ENCODE results near the gene GPC1.

GPC1 gene

GRCh38 chr2:240396623-240397541 lies 38.6 kb upstream of the GPC1 start:
- H3K27ac ChIP-seq (ENCODE audit: low read depth, low read length) = no peak overlapping the region
- no peak overlapping the region for H3K4me2 ChIP-seq (ENCODE audit: low read length)
- H2AK5ac ChIP-seq (ENCODE audit: low read length) = no peak overlapping the region
- H3K23ac ChIP-seq (ENCODE audit: low read length) = no peak overlapping the region
- no peak overlapping the region for H2BK12ac ChIP-seq (ENCODE audit: low read length)
- WGBS (ENCODE audit: extremely low coverage, insufficient coverage, insufficient read length) = no CpG with 5 or more reads among the region's 12 CpGs
- no peak overlapping the region for H3K9ac ChIP-seq (ENCODE audit: low read length)
- H4K91ac ChIP-seq (ENCODE audit: low read depth, low read length) = no peak overlapping the region
- H3K14ac ChIP-seq (ENCODE audit: low read length) = no peak overlapping the region
- H2AFZ ChIP-seq (ENCODE audit: insufficient read depth, low read length, poor library complexity) = no peak overlapping the region
- no peak overlapping the region for H4K12ac ChIP-seq (ENCODE audit: low read depth, low read length)
- peaks cover 14% of the 10 kb centered on the region for H3K9me3 ChIP-seq (ENCODE audit: insufficient read depth, low read depth, low read length)
- no peak for DNase-seq
- no peak overlapping the region for H2BK5ac ChIP-seq (ENCODE audit: low read depth, low read length, poor library complexity)
- no peaks in the 10 kb centered on the region for H3K79me2 ChIP-seq (ENCODE audit: control insufficient read depth, insufficient read depth, low read length, poor library complexity)
- H3K18ac ChIP-seq (ENCODE audit: low read length) = no peak overlapping the region
- no peak overlapping the region for H2BK120ac ChIP-seq (ENCODE audit: insufficient read depth, low read length, poor library complexity)
- peaks cover 5% of the 10 kb centered on the region for H3K79me1 ChIP-seq (ENCODE audit: low read length)
- H3K4me3 ChIP-seq (ENCODE audit: low read depth, low read length) = no peak overlapping the region
- no peak overlapping the region for H3K4ac ChIP-seq (ENCODE audit: low read depth, low read length)
- H3K36me3 ChIP-seq (ENCODE audit: control insufficient read depth in 1 of 2, insufficient read depth in 2 of 2, low read length in 2 of 2) = no peaks in the 10 kb centered on the region
- no peak overlapping the region for H4K8ac ChIP-seq (ENCODE audit: low read depth, low read length)
- no peaks in the 10 kb centered on the region for H3K27me3 ChIP-seq (ENCODE audit: insufficient read depth, low read length)
- peaks cover 8 to 11% of the 10 kb centered on the region in 2 experiments for H3K4me1 ChIP-seq (ENCODE audit: control insufficient read depth in 1 of 2, insufficient read depth in 2 of 2, low read length in 2 of 2)

- Histone ChIP-seq H2BK5ac (ENCODE audit: low read depth, low read length, poor library complexity) (no peak overlapping the region), H3K79me2 (ENCODE audit: control insufficient read depth, insufficient read depth, low read length, poor library complexity) (no peaks in the 10 kb centered on the region), H3K4me2 (ENCODE audit: low read length) (no peak overlapping the region), H3K4me1 (ENCODE audit: control insufficient read depth in 1 of 2, insufficient read depth in 2 of 2, low read length in 2 of 2) (peaks cover 2 to 5% of the 10 kb centered on the region in 2 experiments), H2BK12ac (ENCODE audit: low read length) (no peak overlapping the region), H4K12ac (ENCODE audit: low read depth, low read length) (no peak overlapping the region), H2BK120ac (ENCODE audit: insufficient read depth, low read length, poor library complexity) (no peak overlapping the region), H3K27me3 (ENCODE audit: insufficient read depth, low read length) (no peaks in the 10 kb centered on the region), H3K9me3 (ENCODE audit: insufficient read depth, low read depth, low read length) (peaks cover 9% of the 10 kb centered on the region), H2AK5ac (ENCODE audit: low read length) (no peak overlapping the region), H4K91ac (ENCODE audit: low read depth, low read length) (no peak overlapping the region), H3K4ac (ENCODE audit: low read depth, low read length) (no peak overlapping the region), H3K9ac (ENCODE audit: low read length) (no peak overlapping the region), H2AFZ (ENCODE audit: insufficient read depth, low read length, poor library complexity) (no peak overlapping the region), H3K14ac (ENCODE audit: low read length) (no peak overlapping the region), H3K79me1 (ENCODE audit: low read length) (no peaks in the 10 kb centered on the region), H3K36me3 (ENCODE audit: control insufficient read depth in 1 of 2, insufficient read depth in 2 of 2, low read length in 2 of 2) (no peaks in the 10 kb centered on the region), H3K23ac (ENCODE audit: low read length) (no peak overlapping the region), H3K4me3 (ENCODE audit: low read depth, low read length) (no peak overlapping the region), H4K8ac (ENCODE audit: low read depth, low read length) (no peak overlapping the region), H3K18ac (ENCODE audit: low read length) (no peak overlapping the region), H3K27ac (ENCODE audit: low read depth, low read length) (no peak overlapping the region)
- DNase-seq = no peak
- no CpG with 5 or more reads among the region's 9 CpGs for WGBS (ENCODE audit: extremely low coverage, insufficient coverage, insufficient read length)
These were observed 37.9 kb upstream of the GPC1 start for GRCh38 chr2:240397542-240397916.

DNA sequence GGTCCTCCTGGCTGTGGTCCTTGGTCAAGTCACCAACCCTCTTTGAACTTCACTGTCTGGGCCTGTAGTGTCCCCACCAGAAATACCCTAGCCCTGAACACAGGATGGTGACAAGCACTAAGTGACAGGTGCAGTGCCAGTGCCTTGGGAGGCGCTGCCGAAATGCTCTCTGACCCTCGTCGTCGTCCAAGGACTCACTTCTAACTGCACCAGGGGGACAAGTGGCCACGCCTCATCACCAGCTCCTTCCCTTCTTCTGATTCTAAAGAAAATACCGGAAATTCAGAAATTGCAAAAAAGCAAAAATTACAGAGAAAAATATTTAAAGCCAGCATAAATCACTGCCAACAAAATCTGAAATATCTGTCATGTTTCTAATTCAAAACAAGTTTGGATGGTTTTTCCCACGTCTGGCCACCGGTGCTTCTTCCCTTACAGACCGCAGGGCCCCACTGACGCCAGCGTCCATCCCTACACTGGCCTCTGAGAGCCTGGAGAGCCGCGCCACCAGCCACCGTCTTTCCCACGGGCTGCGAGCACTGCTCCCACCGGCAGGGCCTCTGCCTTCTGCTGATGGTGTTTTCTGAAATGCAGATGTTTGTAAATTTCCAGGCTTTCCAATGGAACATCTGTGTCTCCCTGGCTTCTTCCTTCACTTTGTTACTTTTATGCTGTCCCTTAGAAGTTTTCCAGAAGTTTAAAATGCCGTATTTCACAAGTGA lies 37.4 kb upstream of the GPC1 start:
- Histone ChIP-seq H2BK12ac (ENCODE audit: low read length) (no peak overlapping the region), H4K12ac (ENCODE audit: low read depth, low read length) (no peak overlapping the region), H2AK5ac (ENCODE audit: low read length) (no peak overlapping the region), H4K8ac (ENCODE audit: low read depth, low read length) (no peak overlapping the region), H3K9ac (ENCODE audit: low read length) (no peak overlapping the region), H3K18ac (ENCODE audit: low read length) (no peak overlapping the region), H3K4me1 (ENCODE audit: control insufficient read depth in 1 of 2, insufficient read depth in 2 of 2, low read length in 2 of 2) (peaks cover under 1 to 2% of the 10 kb centered on the region in 2 experiments), H3K23ac (ENCODE audit: low read length) (no peak overlapping the region), H3K4me2 (ENCODE audit: low read length) (no peak overlapping the region), H4K91ac (ENCODE audit: low read depth, low read length) (no peak overlapping the region), H3K14ac (ENCODE audit: low read length) (no peak overlapping the region), H3K36me3 (ENCODE audit: control insufficient read depth in 1 of 2, insufficient read depth in 2 of 2, low read length in 2 of 2) (no peaks in the 10 kb centered on the region), H2AFZ (ENCODE audit: insufficient read depth, low read length, poor library complexity) (no peak overlapping the region), H3K9me3 (ENCODE audit: insufficient read depth, low read depth, low read length) (peaks cover 7% of the 10 kb centered on the region), H3K4me3 (ENCODE audit: low read depth, low read length) (no peak overlapping the region), H2BK5ac (ENCODE audit: low read depth, low read length, poor library complexity) (no peak overlapping the region), H3K79me1 (ENCODE audit: low read length) (peaks cover 2% of the 10 kb centered on the region), H3K79me2 (ENCODE audit: control insufficient read depth, insufficient read depth, low read length, poor library complexity) (no peaks in the 10 kb centered on the region), H2BK120ac (ENCODE audit: insufficient read depth, low read length, poor library complexity) (no peak overlapping the region), H3K4ac (ENCODE audit: low read depth, low read length) (no peak overlapping the region), H3K27ac (ENCODE audit: low read depth, low read length) (no peak overlapping the region), H3K27me3 (ENCODE audit: insufficient read depth, low read length) (no peaks in the 10 kb centered on the region)
- DNase-seq = peak in 1 of 2 donors; percentile 35
- no CpG with 5 or more reads among the region's 19 CpGs for WGBS (ENCODE audit: extremely low coverage, insufficient coverage, insufficient read length)

- H3K79me1 ChIP-seq (ENCODE audit: low read length) = peaks cover 2% of the 10 kb centered on the region
- H3K9me3 ChIP-seq (ENCODE audit: insufficient read depth, low read depth, low read length) = peaks cover 6% of the 10 kb centered on the region
- no peak overlapping the region for H4K91ac ChIP-seq (ENCODE audit: low read depth, low read length)
- peaks cover 2% of the 10 kb centered on the region in 2 experiments for H3K4me1 ChIP-seq (ENCODE audit: control insufficient read depth in 1 of 2, insufficient read depth in 2 of 2, low read length in 2 of 2)
- H3K27ac ChIP-seq (ENCODE audit: low read depth, low read length) = no peak overlapping the region
- no peaks in the 10 kb centered on the region for H3K36me3 ChIP-seq (ENCODE audit: control insufficient read depth in 1 of 2, insufficient read depth in 2 of 2, low read length in 2 of 2)
- H2BK120ac ChIP-seq (ENCODE audit: insufficient read depth, low read length, poor library complexity) = no peak overlapping the region
- WGBS (ENCODE audit: extremely low coverage, insufficient coverage, insufficient read length) = no CpG with 5 or more reads among the region's 20 CpGs
- no peak overlapping the region for H2BK5ac ChIP-seq (ENCODE audit: low read depth, low read length, poor library complexity)
- H2AFZ ChIP-seq (ENCODE audit: insufficient read depth, low read length, poor library complexity) = no peak overlapping the region
- H3K4me2 ChIP-seq (ENCODE audit: low read length) = no peak overlapping the region
- H3K23ac ChIP-seq (ENCODE audit: low read length) = no peak overlapping the region
- H2BK12ac ChIP-seq (ENCODE audit: low read length) = no peak overlapping the region
- no peaks in the 10 kb centered on the region for H3K27me3 ChIP-seq (ENCODE audit: insufficient read depth, low read length)
- no peak overlapping the region for H3K18ac ChIP-seq (ENCODE audit: low read length)
- no peak overlapping the region for H3K4ac ChIP-seq (ENCODE audit: low read depth, low read length)
- H2AK5ac ChIP-seq (ENCODE audit: low read length) = no peak overlapping the region
- no peak overlapping the region for H3K9ac ChIP-seq (ENCODE audit: low read length)
- H3K4me3 ChIP-seq (ENCODE audit: low read depth, low read length) = no peak overlapping the region
- no peaks in the 10 kb centered on the region for H3K79me2 ChIP-seq (ENCODE audit: control insufficient read depth, insufficient read depth, low read length, poor library complexity)
- no peak overlapping the region for H3K14ac ChIP-seq (ENCODE audit: low read length)
- no peak overlapping the region for H4K12ac ChIP-seq (ENCODE audit: low read depth, low read length)
- no peak overlapping the region for H4K8ac ChIP-seq (ENCODE audit: low read depth, low read length)
- DNase-seq = no peak
These were observed 36.7 kb upstream of the GPC1 start for GRCh38 chr2:240398661-240399267.

All from trophoblast cell (in vitro differentiated cells and primary cell).